ENCODE data around the gene LRRC56.

The LRRC56 gene

DNA sequence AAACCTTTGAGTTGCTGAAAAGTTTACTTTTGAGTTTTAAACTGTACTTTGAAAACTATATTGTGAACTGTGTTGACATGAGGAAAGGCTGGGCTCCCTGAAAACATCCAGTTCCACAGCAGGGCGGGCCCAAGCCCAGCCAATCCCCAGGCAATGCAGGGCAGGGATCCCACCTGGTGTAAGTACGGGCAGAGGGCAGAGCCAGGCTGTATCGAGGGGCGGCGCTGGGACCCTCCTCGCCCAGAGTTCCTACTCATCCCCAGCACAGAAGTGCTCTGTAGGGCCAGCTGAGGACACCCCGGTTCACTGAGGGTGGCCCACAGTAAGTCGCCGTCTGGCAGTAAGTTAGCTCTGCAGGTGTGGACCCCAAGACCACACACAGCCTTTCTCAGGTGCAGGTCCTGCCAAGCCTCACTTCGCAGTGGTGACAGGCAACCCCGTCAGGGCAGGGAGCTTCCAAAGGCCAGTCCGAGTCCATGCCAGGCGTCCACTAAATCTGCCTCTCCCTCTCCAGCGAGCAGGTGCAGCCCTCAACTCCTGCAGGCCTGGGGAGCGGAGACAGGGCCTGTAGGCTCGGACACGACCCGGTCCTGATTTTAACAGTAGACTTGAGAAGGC, 29.8 kb downstream of the LRRC56 start:
- Histone ChIP-seq H3K9me3 (ENCODE audit: control extremely low read depth in 1 of 5, control insufficient read depth in 4 of 5, insufficient read depth in 2 of 5, low read depth in 1 of 5, low read length in 4 of 5) (no peaks in the 10 kb centered on the region), H3K27me3 (replicated peaks in 2 of 5; ENCODE audit: control insufficient read depth in 4 of 5, insufficient read depth in 5 of 5, low read length in 4 of 5) (peaks cover 0 to 13% (median 11%) of the 10 kb centered on the region in 5 experiments), H3K4me1 (ENCODE audit: control extremely low read depth in 1 of 4, control insufficient read depth in 4 of 4, insufficient read depth in 4 of 4, low read length in 3 of 4) (peaks cover 0 to 15% (median 13%) of the 10 kb centered on the region in 4 experiments), H3K36me3 (ENCODE audit: control insufficient read depth in 4 of 4, insufficient read depth in 4 of 4, low read length in 3 of 4) (peaks cover 0 to 10% (median 4%) of the 10 kb centered on the region in 4 experiments), H3K27ac (ENCODE audit: insufficient read depth in 1 of 2, low read depth in 1 of 2, low read length in 2 of 2, poor library complexity in 1 of 2, severe bottlenecking in 2 of 2) (peak overlapping the region in 1 of 2 experiments; percentile 44), H3K4me3 (ENCODE audit: control insufficient read depth in 1 of 7, extremely low read depth in 1 of 7, insufficient read depth in 4 of 7, low read depth in 2 of 7, low read length in 6 of 7) (no peak overlapping the region)
- DNase-seq = no peak
- POLR2A ChIA-PET = no interaction called here
- CTCF ChIA-PET = no interaction called here
- 93% methylated on average over 17 of the region's 18 CpGs for WGBS (ENCODE audit: insufficient coverage)

GRCh38 chr11:567629-568292, 30.4 kb downstream of the LRRC56 start:
- Histone ChIP-seq H3K4me1 (ENCODE audit: control extremely low read depth in 1 of 4, control insufficient read depth in 4 of 4, insufficient read depth in 4 of 4, low read length in 3 of 4) (peaks cover 0 to 15% (median 13%) of the 10 kb centered on the region in 4 experiments), H3K9me3 (ENCODE audit: control extremely low read depth in 1 of 5, control insufficient read depth in 4 of 5, insufficient read depth in 2 of 5, low read depth in 1 of 5, low read length in 4 of 5) (no peaks in the 10 kb centered on the region), H3K4me3 (ENCODE audit: control insufficient read depth in 1 of 7, extremely low read depth in 1 of 7, insufficient read depth in 4 of 7, low read depth in 2 of 7, low read length in 6 of 7) (peak overlapping the region in 5 of 7 experiments; percentile 34 to 74 (median 65)), H3K36me3 (ENCODE audit: control insufficient read depth in 4 of 4, insufficient read depth in 4 of 4, low read length in 3 of 4) (peaks cover 0 to 10% (median 4%) of the 10 kb centered on the region in 4 experiments), H3K27ac (ENCODE audit: insufficient read depth in 1 of 2, low read depth in 1 of 2, low read length in 2 of 2, poor library complexity in 1 of 2, severe bottlenecking in 2 of 2) (peak overlapping the region in 1 of 2 experiments; percentile 44), H3K27me3 (replicated peaks in 2 of 5; ENCODE audit: control insufficient read depth in 4 of 5, insufficient read depth in 5 of 5, low read length in 4 of 5) (peaks cover 0 to 13% (median 11%) of the 10 kb centered on the region in 5 experiments)
- CTCF ChIA-PET = no interaction called here
- WGBS (ENCODE audit: insufficient coverage) = 44% methylated on average over 33 of the region's 41 CpGs
- POLR2A ChIA-PET = no interaction called here
- no peak for DNase-seq

GRCh38 chr11:568306-569157, 31.2 kb downstream of the LRRC56 start:
- Histone ChIP-seq H3K27me3 (replicated peaks in 2 of 5; ENCODE audit: control insufficient read depth in 4 of 5, insufficient read depth in 5 of 5, low read length in 4 of 5) (peaks cover 0 to 18% (median 13%) of the 10 kb centered on the region in 5 experiments), H3K27ac (ENCODE audit: insufficient read depth in 1 of 2, low read depth in 1 of 2, low read length in 2 of 2, poor library complexity in 1 of 2, severe bottlenecking in 2 of 2) (peak overlapping the region in 1 of 2 experiments; percentile 80), H3K4me1 (ENCODE audit: control extremely low read depth in 1 of 4, control insufficient read depth in 4 of 4, insufficient read depth in 4 of 4, low read length in 3 of 4) (peaks cover 0 to 15% (median 13%) of the 10 kb centered on the region in 4 experiments), H3K36me3 (ENCODE audit: control insufficient read depth in 4 of 4, insufficient read depth in 4 of 4, low read length in 3 of 4) (peaks cover 0 to 8% (median 4%) of the 10 kb centered on the region in 4 experiments), H3K9me3 (ENCODE audit: control extremely low read depth in 1 of 5, control insufficient read depth in 4 of 5, insufficient read depth in 2 of 5, low read depth in 1 of 5, low read length in 4 of 5) (no peaks in the 10 kb centered on the region), H3K4me3 (ENCODE audit: control insufficient read depth in 1 of 7, extremely low read depth in 1 of 7, insufficient read depth in 4 of 7, low read depth in 2 of 7, low read length in 6 of 7) (peak overlapping the region; percentile 33 to 74 (median 64))
- ChIA-PET POLR2A (no interaction called here), CTCF (no interaction called here)
- WGBS (ENCODE audit: insufficient coverage) = under 1% methylated on average over 112 of the region's 123 CpGs
- DNase-seq = peak; percentile 89 to 95 (median 95)

DNA sequence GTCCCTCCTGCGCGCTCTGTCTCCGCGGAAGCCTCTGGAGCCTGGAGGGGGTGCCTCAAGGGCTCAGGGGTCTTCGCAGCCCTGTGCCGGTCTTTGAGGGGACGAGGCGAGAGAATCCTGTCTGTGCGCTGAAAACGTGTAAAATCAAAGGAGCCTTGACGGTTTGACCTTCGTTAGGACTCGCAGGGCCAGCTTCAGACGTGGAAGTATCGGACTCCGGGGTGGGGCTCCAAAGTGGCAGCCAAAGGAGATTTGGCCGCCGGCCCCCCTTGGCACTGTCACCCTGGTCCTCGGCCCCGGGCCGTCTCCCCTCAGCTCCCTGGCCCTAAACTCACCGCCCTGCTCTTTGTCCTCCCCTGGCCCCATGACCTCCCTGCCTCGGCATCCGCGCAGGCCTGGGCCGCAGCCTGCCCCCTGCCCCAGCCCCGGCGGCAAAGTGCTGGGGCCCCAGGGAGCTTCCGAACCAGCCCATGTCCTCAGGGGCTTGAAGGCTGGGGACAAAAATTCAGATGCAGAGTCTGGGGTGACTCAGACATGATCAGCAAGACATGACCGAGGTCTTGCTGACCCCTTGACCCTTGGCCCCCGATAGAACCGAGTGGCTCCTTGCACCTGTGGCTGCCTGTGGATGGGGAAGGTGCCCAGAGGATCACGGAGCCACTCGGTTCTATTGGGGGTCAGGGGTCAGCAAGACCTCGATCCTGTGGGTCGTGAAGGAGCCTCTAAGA, 32.0 kb downstream of the LRRC56 start:
- POLR2A ChIA-PET = no interaction called here
- H3K9me3 ChIP-seq (ENCODE audit: control extremely low read depth in 1 of 5, control insufficient read depth in 4 of 5, insufficient read depth in 2 of 5, low read depth in 1 of 5, low read length in 4 of 5) = no peaks in the 10 kb centered on the region
- DNase-seq = no peak
- peak overlapping the region; percentile 33 to 74 (median 64) for H3K4me3 ChIP-seq (ENCODE audit: control insufficient read depth in 1 of 7, extremely low read depth in 1 of 7, insufficient read depth in 4 of 7, low read depth in 2 of 7, low read length in 6 of 7)
- peaks cover 0 to 22% (median 13%) of the 10 kb centered on the region in 5 experiments for H3K27me3 ChIP-seq (replicated peaks in 2 of 5; ENCODE audit: control insufficient read depth in 4 of 5, insufficient read depth in 5 of 5, low read length in 4 of 5)
- H3K36me3 ChIP-seq (ENCODE audit: control insufficient read depth in 4 of 4, insufficient read depth in 4 of 4, low read length in 3 of 4) = peaks cover 0 to under 1% (median 0%) of the 10 kb centered on the region in 4 experiments
- CTCF ChIA-PET = interaction anchor here (1.3 kb wide), 1 partner anchor 15 kb away, joined by 3 read pairs; no protein-coding TSS in a partner anchor
- 51% methylated on average over 35 of the region's 36 CpGs for WGBS (ENCODE audit: insufficient coverage)
- H3K27ac ChIP-seq (ENCODE audit: insufficient read depth in 1 of 2, low read depth in 1 of 2, low read length in 2 of 2, poor library complexity in 1 of 2, severe bottlenecking in 2 of 2) = peak overlapping the region in 1 of 2 experiments; percentile 80
- H3K4me1 ChIP-seq (ENCODE audit: control extremely low read depth in 1 of 4, control insufficient read depth in 4 of 4, insufficient read depth in 4 of 4, low read length in 3 of 4) = peaks cover 0 to 15% (median 13%) of the 10 kb centered on the region in 4 experiments

DNA sequence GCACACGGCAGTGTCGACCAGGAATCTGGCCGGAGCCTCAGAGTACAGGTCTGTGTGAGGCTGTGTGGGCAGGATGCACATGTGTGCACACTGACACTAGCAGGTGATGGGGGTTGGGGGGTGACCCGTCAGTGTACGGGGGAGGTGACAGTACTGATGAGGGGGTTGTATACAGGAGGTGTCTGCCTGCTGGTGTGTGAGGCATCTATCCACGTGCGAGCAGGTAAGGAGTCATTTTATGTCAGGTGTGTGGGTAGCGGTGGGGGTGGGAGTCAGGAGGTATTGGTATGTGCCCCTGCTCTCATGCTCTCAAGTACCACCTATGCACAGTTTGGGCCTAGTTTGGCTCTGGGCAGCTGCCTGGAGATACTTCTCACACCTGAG, 34.5 kb downstream of the LRRC56 start:
- H3K36me3 ChIP-seq (ENCODE audit: control insufficient read depth in 4 of 4, insufficient read depth in 4 of 4, low read length in 3 of 4) = no peaks in the 10 kb centered on the region
- POLR2A ChIA-PET = no interaction called here

DNA sequence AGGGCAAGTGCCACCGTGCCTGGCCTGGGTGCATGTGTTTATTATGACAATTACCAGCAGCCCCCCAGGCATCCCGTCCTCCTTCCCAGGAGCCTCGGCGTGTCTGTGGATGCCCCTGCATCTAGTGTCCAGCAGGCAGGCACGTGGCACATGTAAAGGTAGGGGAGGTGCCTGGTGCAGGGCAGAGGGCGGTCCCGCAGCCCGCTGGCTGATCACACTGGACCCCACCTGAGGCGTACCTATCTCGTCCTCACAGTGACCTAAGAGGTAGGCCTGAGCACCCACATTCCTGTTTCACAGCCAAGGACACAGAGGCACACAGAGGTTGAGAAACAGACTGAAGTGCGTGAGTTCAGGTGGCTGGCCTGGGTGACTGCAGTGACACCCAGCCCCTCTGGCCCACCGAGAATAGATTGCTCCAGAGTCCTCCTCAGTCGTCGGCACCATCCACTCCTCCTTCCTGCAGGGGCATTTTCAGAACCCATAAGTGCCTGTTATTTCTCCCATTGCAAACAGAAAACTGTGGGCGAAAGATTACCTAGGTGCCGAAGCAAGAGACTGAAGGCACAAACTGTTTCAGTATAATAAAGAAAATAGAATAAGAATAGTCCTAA, 35.9 kb downstream of the LRRC56 start:
- DNase-seq = no peak
- Histone ChIP-seq H3K36me3 (ENCODE audit: control insufficient read depth in 4 of 4, insufficient read depth in 4 of 4, low read length in 3 of 4) (peaks cover 0 to 4% (median under 1%) of the 10 kb centered on the region in 4 experiments), H3K9me3 (ENCODE audit: control extremely low read depth in 1 of 5, control insufficient read depth in 4 of 5, insufficient read depth in 2 of 5, low read depth in 1 of 5, low read length in 4 of 5) (no peaks in the 10 kb centered on the region), H3K4me1 (ENCODE audit: control extremely low read depth in 1 of 4, control insufficient read depth in 4 of 4, insufficient read depth in 4 of 4, low read length in 3 of 4) (peaks cover 3 to 32% (median 31%) of the 10 kb centered on the region in 4 experiments), H3K4me3 (ENCODE audit: control insufficient read depth in 1 of 7, extremely low read depth in 1 of 7, insufficient read depth in 4 of 7, low read depth in 2 of 7, low read length in 6 of 7) (no peak overlapping the region), H3K27me3 (replicated peaks in 2 of 5; ENCODE audit: control insufficient read depth in 4 of 5, insufficient read depth in 5 of 5, low read length in 4 of 5) (peaks cover 0 to 33% (median 13%) of the 10 kb centered on the region in 5 experiments), H3K27ac (ENCODE audit: insufficient read depth in 1 of 2, low read depth in 1 of 2, low read length in 2 of 2, poor library complexity in 1 of 2, severe bottlenecking in 2 of 2) (no peak overlapping the region)
- CTCF ChIA-PET = no interaction called here
- POLR2A ChIA-PET = no interaction called here
- WGBS (ENCODE audit: insufficient coverage) = 97% methylated on average over 13 of the region's 16 CpGs

More for the DNA sequence above, 34.5 kb downstream of the LRRC56 start:
- 81% methylated on average over 5 of the region's 8 CpGs for WGBS (ENCODE audit: insufficient coverage)
- peaks cover 0 to 24% (median 22%) of the 10 kb centered on the region in 4 experiments for H3K4me1 ChIP-seq (ENCODE audit: control extremely low read depth in 1 of 4, control insufficient read depth in 4 of 4, insufficient read depth in 4 of 4, low read length in 3 of 4)
- H3K9me3 ChIP-seq (ENCODE audit: control extremely low read depth in 1 of 5, control insufficient read depth in 4 of 5, insufficient read depth in 2 of 5, low read depth in 1 of 5, low read length in 4 of 5) = no peaks in the 10 kb centered on the region
- DNase-seq = no peak
- no peak overlapping the region for H3K4me3 ChIP-seq (ENCODE audit: control insufficient read depth in 1 of 7, extremely low read depth in 1 of 7, insufficient read depth in 4 of 7, low read depth in 2 of 7, low read length in 6 of 7)
- no peak overlapping the region for H3K27ac ChIP-seq (ENCODE audit: insufficient read depth in 1 of 2, low read depth in 1 of 2, low read length in 2 of 2, poor library complexity in 1 of 2, severe bottlenecking in 2 of 2)
- H3K27me3 ChIP-seq (replicated peaks in 2 of 5; ENCODE audit: control insufficient read depth in 4 of 5, insufficient read depth in 5 of 5, low read length in 4 of 5) = peaks cover 0 to 33% (median 16%) of the 10 kb centered on the region in 5 experiments
- CTCF ChIA-PET = interaction anchor here (0.8 kb wide), 1 partner anchor 12 kb away, joined by 3 read pairs; no protein-coding TSS in a partner anchor
